Testis (tissue), 2 donors: ENCODE results near the gene MAGI1.

Experiments
- CTCF ChIP-seq, 3 experiments: fragments of 450-650 bp in 2 of 3; fragments of 200-600 bp in 1 of 3; sonication (generic) in 1 of 3; IDR thresholded peaks; one replicate each; pipeline ENCODE4 v1.5.1; 2016 to 2019; ENCODE audit warnings: antibody characterized with exemption in 3 of 3, mild to moderate bottlenecking in 2 of 3, moderate library complexity in 1 of 3
- POLR2A ChIP-seq: fragments of 450-650 bp; IDR thresholded peaks from one replicate; pipeline ENCODE4 v1.6.1; 2017; ENCODE audit warnings: antibody characterized with exemption, mild to moderate bottlenecking, moderate library complexity

DNA sequence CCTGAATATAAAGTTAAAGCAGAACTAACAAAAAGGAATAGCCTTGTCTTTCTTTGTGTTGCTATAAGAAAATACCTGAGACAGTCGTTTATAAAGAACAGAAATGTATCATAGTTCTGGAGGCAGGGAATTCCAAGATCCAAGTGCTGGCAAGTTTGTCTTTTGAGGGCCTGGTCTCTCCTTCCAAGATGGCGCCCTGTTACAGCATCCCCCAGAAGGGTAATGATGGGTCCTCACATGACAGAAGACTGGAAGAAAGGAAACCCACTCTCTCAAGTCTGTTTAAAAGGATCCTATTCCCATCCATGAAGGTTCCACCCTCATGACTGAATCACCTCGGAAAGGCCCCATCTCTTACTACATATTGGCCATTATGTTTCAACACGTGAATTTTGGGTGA is 435.1 kb downstream of the MAGI1 start:
- TF ChIP-seq CTCF (IDR thresholded peaks at IDR 0.05): no peak
- no peak for TF ChIP-seq POLR2A
